Upper lobe of left lung (tissue), 4 donors: ENCODE measurements around the gene TRA2B.

Experiments
- EP300 ChIP-seq, 4 donors: sonication (generic); formaldehyde crosslinking; IDR thresholded peaks; one replicate each; pipeline ENCODE4 v1.5.1; 2017; ENCODE audit warnings: antibody characterized with exemption in 4 of 4, control low read depth in 2 of 4
- POLR2A ChIP-seq, 4 donors: fragments of 450-650 bp; IDR thresholded peaks; one replicate each; pipeline ENCODE4 v1.5.1; 2016 to 2017; ENCODE audit warnings: antibody characterized with exemption in 4 of 4, mild to moderate bottlenecking in 2 of 4
- TF ChIP-seq, protein P1 (sequence below), 6 experiments: fragments of 450-650 bp in 4 of 6; fragments of 200-600 bp in 2 of 6; sonication (generic) in 2 of 6; IDR thresholded peaks; one replicate each; pipeline ENCODE4 v1.5.1; 2016 to 2019; ENCODE audit warnings: antibody characterized with exemption in 6 of 6

DNA sequence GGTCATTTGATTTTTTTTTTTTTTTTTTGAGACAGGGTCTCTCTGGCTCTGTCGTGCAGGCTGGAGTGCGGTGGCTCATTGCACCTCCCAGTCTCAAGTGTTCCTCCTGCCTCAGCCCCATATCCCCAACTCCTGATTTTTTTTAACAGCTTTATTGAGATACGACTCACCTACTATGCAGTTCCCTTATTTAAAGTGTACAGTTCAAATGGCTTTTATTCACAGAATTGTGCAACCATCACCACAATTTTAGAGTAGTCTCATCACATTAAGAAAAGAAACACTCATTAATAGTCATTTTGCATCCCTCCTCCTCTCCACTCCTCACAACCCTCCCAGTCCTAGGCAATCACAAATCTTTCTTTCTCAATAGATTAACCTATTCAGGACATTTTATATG is 1.9 kb upstream of the TRA2B start:
- TF ChIP-seq POLR2A (IDR thresholded peaks at IDR 0.05) (no peak), EP300 (IDR thresholded peaks at IDR 0.05) (no peak)
- TF ChIP-seq, protein P1, sequence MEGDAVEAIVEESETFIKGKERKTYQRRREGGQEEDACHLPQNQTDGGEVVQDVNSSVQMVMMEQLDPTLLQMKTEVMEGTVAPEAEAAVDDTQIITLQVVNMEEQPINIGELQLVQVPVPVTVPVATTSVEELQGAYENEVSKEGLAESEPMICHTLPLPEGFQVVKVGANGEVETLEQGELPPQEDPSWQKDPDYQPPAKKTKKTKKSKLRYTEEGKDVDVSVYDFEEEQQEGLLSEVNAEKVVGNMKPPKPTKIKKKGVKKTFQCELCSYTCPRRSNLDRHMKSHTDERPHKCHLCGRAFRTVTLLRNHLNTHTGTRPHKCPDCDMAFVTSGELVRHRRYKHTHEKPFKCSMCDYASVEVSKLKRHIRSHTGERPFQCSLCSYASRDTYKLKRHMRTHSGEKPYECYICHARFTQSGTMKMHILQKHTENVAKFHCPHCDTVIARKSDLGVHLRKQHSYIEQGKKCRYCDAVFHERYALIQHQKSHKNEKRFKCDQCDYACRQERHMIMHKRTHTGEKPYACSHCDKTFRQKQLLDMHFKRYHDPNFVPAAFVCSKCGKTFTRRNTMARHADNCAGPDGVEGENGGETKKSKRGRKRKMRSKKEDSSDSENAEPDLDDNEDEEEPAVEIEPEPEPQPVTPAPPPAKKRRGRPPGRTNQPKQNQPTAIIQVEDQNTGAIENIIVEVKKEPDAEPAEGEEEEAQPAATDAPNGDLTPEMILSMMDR (IDR thresholded peaks at IDR 0.05) = no peak
